CD4-positive, alpha-beta T cell (primary cell): ENCODE data around the gene LMF1. TPM values are rescaled to one million over a fixed set of nuclear protein-coding genes. Genes with fewer than 3 reads are reported as not detected.

Source experiments
- ATAC-seq: fragments of 200-7000 bp; cut with Tn5 transposase; one replicate; pipeline ENCODE4 v1.10.0; 2022; ENCODE audit warnings: mild to moderate bottlenecking; ENCODE audit not compliant: poor library complexity
- CTCF ChIA-PET: fragments of 350-600 bp; sonication (Branson Sonifier 250); formaldehyde crosslinking; loops from one replicate; lab custom pipeline; 2021; ENCODE audit warnings: antibody characterized with exemption, inconsistent platforms; lab: Charles Lee
- POLR2A ChIA-PET: fragments of 350-600 bp; sonication (Branson Sonifier 250); formaldehyde crosslinking; loops from one replicate; lab custom pipeline; 2021; ENCODE audit warnings: antibody characterized with exemption, inconsistent platforms; lab: Charles Lee
- DNase-seq, 14 experiments: peaks; one replicate each; pipeline ENCODE4 v3.0.0-alpha.2; 2013 to 2020; ENCODE audit warnings: mixed read lengths in 2 of 14
- H3K27ac ChIP-seq, 2 donors: one replicate each; pipeline versions ENCODE4 v1.5.1 to v1.7.0; 2013; ENCODE audit warnings: low read length in 2 of 2, low read depth in 1 of 2, mild to moderate bottlenecking in 1 of 2
- H3K27me3 ChIP-seq, 2 experiments: 1 replicate in 1 of 2; 2 replicates in 1 of 2; pipeline versions ENCODE4 v1.6.1 to v1.7.0; 2013; ENCODE audit warnings: low read length in 2 of 2, control low read depth in 1 of 2, mild to moderate bottlenecking in 1 of 2, moderate library complexity in 1 of 2; ENCODE audit not compliant: insufficient read depth in 2 of 2, control insufficient read depth in 1 of 2
- H3K36me3 ChIP-seq: one replicate; pipeline ENCODE4 v1.6.1; 2013; ENCODE audit warnings: low read length, control low read depth; ENCODE audit not compliant: insufficient read depth
- H3K4me1 ChIP-seq: one replicate; pipeline ENCODE4 v1.6.1; 2013; ENCODE audit warnings: low read length, control low read depth; ENCODE audit not compliant: insufficient read depth
- H3K4me3 ChIP-seq: one replicate; pipeline ENCODE4 v1.5.1; 2013; ENCODE audit warnings: mild to moderate bottlenecking, low read length, moderate library complexity
- H3K9me3 ChIP-seq, 2 experiments: 1 replicate in 1 of 2; 2 replicates in 1 of 2; pipeline versions ENCODE4 v1.6.1 to v1.7.0; 2013; ENCODE audit warnings: low read length in 2 of 2, mild to moderate bottlenecking in 2 of 2, control low read depth in 1 of 2, moderate library complexity in 1 of 2; ENCODE audit not compliant: control insufficient read depth in 1 of 2, insufficient read depth in 1 of 2
- H3K27ac Mint-ChIP-seq: one replicate; pipeline ENCODE4 v1.8.0; 2020; ENCODE audit warnings: mixed read lengths
- H3K27me3 Mint-ChIP-seq: one replicate; pipeline ENCODE4 v1.8.0; 2021; ENCODE audit warnings: mixed read lengths
- H3K36me3 Mint-ChIP-seq: one replicate; pipeline ENCODE4 v1.8.0; 2021; ENCODE audit warnings: low read depth, mixed read lengths
- H3K4me1 Mint-ChIP-seq: one replicate; pipeline ENCODE4 v1.8.0; 2021; ENCODE audit warnings: low read depth, mixed read lengths
- H3K4me3 Mint-ChIP-seq: one replicate; pipeline ENCODE4 v1.8.0; 2020; ENCODE audit warnings: mild to moderate bottlenecking, mixed read lengths
- H3K9me3 Mint-ChIP-seq: one replicate; pipeline ENCODE4 v1.8.0; 2020; ENCODE audit warnings: mixed read lengths
- CTCF ChIP-seq: fragments of 200-600 bp; IDR thresholded peaks from one replicate; pipeline ENCODE4 v1.8.0; 2022; ENCODE audit warnings: antibody characterized with exemption, mild to moderate bottlenecking
- intact Hi-C, 2 experiments: fragments of 100-400 bp; cut with DNase I in 1 of 2; cut with micrococcal nuclease in 1 of 2; formaldehyde crosslinking; loops; one replicate each; pipeline versions ENCODE4 v1.15.1 to v1.9.0; 2023 to 2025; cut with DNase I, micrococcal nuclease
- total RNA-seq, 174 experiments: library from RNA in 2 of 174; stranded (reverse) in 2 of 174; gene quantifications; one replicate each; pipeline ENCODE4 v1.2.3 and lab custom pipeline; 2021 to 2026

The LMF1 gene
- total RNA-seq, 2 experiments from 2014 or later: 26.8 to 27.6 TPM

- CTCF ChIA-PET: no interaction called here
- POLR2A ChIA-PET: no interaction called here
- no peaks in the 10 kb centered on the region for H3K4me1 Mint-ChIP-seq
- H3K9me3 ChIP-seq: peaks cover 2 to 12% of the 10 kb centered on the region in 2 experiments
- ATAC-seq (no peak), DNase-seq (no peak)
- no peak overlapping the region for H3K27ac Mint-ChIP-seq
- H3K4me3 Mint-ChIP-seq: no peak overlapping the region
- H3K9me3 Mint-ChIP-seq: no peaks in the 10 kb centered on the region
- intact Hi-C loops: no loop called here
- H3K27me3 ChIP-seq: no peaks in the 10 kb centered on the region
- no peaks in the 10 kb centered on the region for H3K27me3 Mint-ChIP-seq
- no peaks in the 10 kb centered on the region for H3K4me1 ChIP-seq
- H3K36me3 Mint-ChIP-seq: peaks cover 36% of the 10 kb centered on the region
- H3K36me3 ChIP-seq: peaks cover 31% of the 10 kb centered on the region
- H3K27ac ChIP-seq: no peak overlapping the region
- no peak overlapping the region for H3K4me3 ChIP-seq
- no peak for TF ChIP-seq CTCF
Measured at GRCh38 chr16:931626-932500, 38.9 kb downstream of the LMF1 start.

GRCh38 chr16:931171-931570 lies 39.6 kb downstream of the LMF1 start:
- H3K9me3 ChIP-seq: peaks cover 5 to 18% of the 10 kb centered on the region in 2 experiments
- H3K4me3 Mint-ChIP-seq: no peak overlapping the region
- H3K27ac Mint-ChIP-seq: no peak overlapping the region
- H3K36me3 ChIP-seq: peaks cover 29% of the 10 kb centered on the region
- no peak for TF ChIP-seq CTCF
- no peak overlapping the region for H3K27ac ChIP-seq
- no peaks in the 10 kb centered on the region for H3K4me1 Mint-ChIP-seq
- H3K4me3 ChIP-seq: no peak overlapping the region
- CTCF ChIA-PET: no interaction called here
- H3K27me3 ChIP-seq: no peaks in the 10 kb centered on the region
- intact Hi-C loops: no loop called here
- POLR2A ChIA-PET: no interaction called here
- ATAC-seq: no peak
- no peak for DNase-seq
- H3K36me3 Mint-ChIP-seq: peaks cover 39% of the 10 kb centered on the region
- H3K27me3 Mint-ChIP-seq: no peaks in the 10 kb centered on the region
- H3K9me3 Mint-ChIP-seq: no peaks in the 10 kb centered on the region
- H3K4me1 ChIP-seq: no peaks in the 10 kb centered on the region

- ATAC-seq (no peak), DNase-seq (no peak)
- intact Hi-C loops: no loop called here
- Mint-ChIP-seq H3K27ac (no peak overlapping the region), H3K27me3 (no peaks in the 10 kb centered on the region), H3K4me3 (no peak overlapping the region), H3K9me3 (no peaks in the 10 kb centered on the region), H3K4me1 (no peaks in the 10 kb centered on the region), H3K36me3 (peaks cover 39% of the 10 kb centered on the region)
- Histone ChIP-seq H3K36me3 (peaks cover 29% of the 10 kb centered on the region), H3K4me1 (no peaks in the 10 kb centered on the region), H3K9me3 (peaks cover 5 to 18% of the 10 kb centered on the region in 2 experiments), H3K27me3 (no peaks in the 10 kb centered on the region), H3K27ac (no peak overlapping the region), H3K4me3 (no peak overlapping the region)
- TF ChIP-seq CTCF: no peak
- POLR2A ChIA-PET: no interaction called here
- CTCF ChIA-PET: no interaction called here
Measured at GRCh38 chr16:930511-930910, 40.3 kb downstream of the LMF1 start.
